ENCODE measurements around the gene RYR2.

RYR2 gene

GRCh38 chr1:237672748-237673147 is 630.8 kb downstream of the RYR2 start:
- H3K36me3 Mint-ChIP-seq, result no peaks in the 10 kb centered on the region
- H3K4me3 Mint-ChIP-seq, result no peak overlapping the region
- peaks cover 5% of the 10 kb centered on the region for H3K9me3 Mint-ChIP-seq
- ATAC-seq, result no peak
- no peaks in the 10 kb centered on the region for H3K4me1 Mint-ChIP-seq
- no peak overlapping the region for H3K27ac Mint-ChIP-seq
- no peaks in the 10 kb centered on the region for H3K27me3 Mint-ChIP-seq

- no peak for ATAC-seq
- Mint-ChIP-seq H3K27me3 (no peaks in the 10 kb centered on the region), H3K27ac (no peak overlapping the region), H3K4me1 (no peaks in the 10 kb centered on the region), H3K36me3 (no peaks in the 10 kb centered on the region), H3K4me3 (no peak overlapping the region), H3K9me3 (peaks cover 5% of the 10 kb centered on the region)
These were observed 631.6 kb downstream of the RYR2 start for GRCh38 chr1:237673631-237674030.

- Mint-ChIP-seq H3K4me3 (no peak overlapping the region), H3K27ac (no peak overlapping the region), H3K36me3 (no peaks in the 10 kb centered on the region), H3K4me1 (no peaks in the 10 kb centered on the region), H3K27me3 (no peaks in the 10 kb centered on the region), H3K9me3 (peaks cover 5% of the 10 kb centered on the region)
- ATAC-seq, result no peak
These were observed 636.0 kb downstream of the RYR2 start for GRCh38 chr1:237677979-237678378.

GRCh38 chr1:237679687-237680086 is 637.7 kb downstream of the RYR2 start:
- H3K9me3 Mint-ChIP-seq, result peaks cover 10% of the 10 kb centered on the region
- no peaks in the 10 kb centered on the region for H3K36me3 Mint-ChIP-seq
- no peak for ATAC-seq
- H3K4me1 Mint-ChIP-seq, result no peaks in the 10 kb centered on the region
- no peak overlapping the region for H3K27ac Mint-ChIP-seq
- H3K27me3 Mint-ChIP-seq, result no peaks in the 10 kb centered on the region
- no peak overlapping the region for H3K4me3 Mint-ChIP-seq

GRCh38 chr1:237681210-237681609 is 639.2 kb downstream of the RYR2 start:
- H3K4me3 Mint-ChIP-seq, result no peak overlapping the region
- no peaks in the 10 kb centered on the region for H3K27me3 Mint-ChIP-seq
- H3K27ac Mint-ChIP-seq, result no peak overlapping the region
- no peaks in the 10 kb centered on the region for H3K4me1 Mint-ChIP-seq
- peaks cover 8% of the 10 kb centered on the region for H3K9me3 Mint-ChIP-seq
- ATAC-seq, result no peak
- H3K36me3 Mint-ChIP-seq, result no peaks in the 10 kb centered on the region

GRCh38 chr1:237684236-237684635 is 642.3 kb downstream of the RYR2 start:
- Mint-ChIP-seq H3K4me3 (no peak overlapping the region), H3K27ac (no peak overlapping the region), H3K27me3 (no peaks in the 10 kb centered on the region), H3K36me3 (no peaks in the 10 kb centered on the region), H3K4me1 (no peaks in the 10 kb centered on the region), H3K9me3 (peaks cover 11% of the 10 kb centered on the region)
- ATAC-seq, result no peak

- Mint-ChIP-seq H3K4me1 (no peaks in the 10 kb centered on the region), H3K4me3 (no peak overlapping the region), H3K36me3 (no peaks in the 10 kb centered on the region), H3K9me3 (peaks cover 8% of the 10 kb centered on the region), H3K27ac (no peak overlapping the region), H3K27me3 (no peaks in the 10 kb centered on the region)
- no peak for ATAC-seq
These were observed 643.6 kb downstream of the RYR2 start for GRCh38 chr1:237685551-237685950.

- Mint-ChIP-seq H3K27ac (no peak overlapping the region), H3K9me3 (peaks cover 8% of the 10 kb centered on the region), H3K4me1 (no peaks in the 10 kb centered on the region), H3K27me3 (no peaks in the 10 kb centered on the region), H3K36me3 (no peaks in the 10 kb centered on the region), H3K4me3 (no peak overlapping the region)
- no peak for ATAC-seq
These were observed 645.8 kb downstream of the RYR2 start for GRCh38 chr1:237687804-237688203.

- H3K9me3 Mint-ChIP-seq, result peaks cover 3% of the 10 kb centered on the region
- no peaks in the 10 kb centered on the region for H3K27me3 Mint-ChIP-seq
- H3K27ac Mint-ChIP-seq, result no peak overlapping the region
- no peak for ATAC-seq
- H3K4me3 Mint-ChIP-seq, result no peak overlapping the region
- H3K4me1 Mint-ChIP-seq, result no peaks in the 10 kb centered on the region
- H3K36me3 Mint-ChIP-seq, result no peaks in the 10 kb centered on the region
These were observed 648.7 kb downstream of the RYR2 start for GRCh38 chr1:237690656-237691055.

- Mint-ChIP-seq H3K4me3 (no peak overlapping the region), H3K4me1 (no peaks in the 10 kb centered on the region), H3K36me3 (no peaks in the 10 kb centered on the region), H3K27ac (no peak overlapping the region), H3K27me3 (no peaks in the 10 kb centered on the region), H3K9me3 (peaks cover 2% of the 10 kb centered on the region)
- no peak for ATAC-seq
These were observed 650.3 kb downstream of the RYR2 start for GRCh38 chr1:237692255-237692654.

- Mint-ChIP-seq H3K9me3 (no peaks in the 10 kb centered on the region), H3K27me3 (no peaks in the 10 kb centered on the region), H3K4me3 (no peak overlapping the region), H3K27ac (no peak overlapping the region), H3K36me3 (no peaks in the 10 kb centered on the region), H3K4me1 (no peaks in the 10 kb centered on the region)
- ATAC-seq, result no peak
These were observed 653.9 kb downstream of the RYR2 start for GRCh38 chr1:237695878-237696277.

- H3K4me3 Mint-ChIP-seq, result no peak overlapping the region
- no peaks in the 10 kb centered on the region for H3K27me3 Mint-ChIP-seq
- ATAC-seq, result no peak
- H3K9me3 Mint-ChIP-seq, result no peaks in the 10 kb centered on the region
- no peaks in the 10 kb centered on the region for H3K36me3 Mint-ChIP-seq
- H3K4me1 Mint-ChIP-seq, result no peaks in the 10 kb centered on the region
- no peak overlapping the region for H3K27ac Mint-ChIP-seq
These were observed 658.2 kb downstream of the RYR2 start for GRCh38 chr1:237700181-237700580.

GRCh38 chr1:237701534-237701933 is 659.5 kb downstream of the RYR2 start:
- H3K27me3 Mint-ChIP-seq, result no peaks in the 10 kb centered on the region
- H3K36me3 Mint-ChIP-seq, result no peaks in the 10 kb centered on the region
- H3K4me1 Mint-ChIP-seq, result no peaks in the 10 kb centered on the region
- no peak for ATAC-seq
- no peak overlapping the region for H3K27ac Mint-ChIP-seq
- H3K9me3 Mint-ChIP-seq, result no peaks in the 10 kb centered on the region
- no peak overlapping the region for H3K4me3 Mint-ChIP-seq

GRCh38 chr1:237702161-237702560 is 660.2 kb downstream of the RYR2 start:
- ATAC-seq, result no peak
- Mint-ChIP-seq H3K4me3 (no peak overlapping the region), H3K27ac (no peak overlapping the region), H3K4me1 (no peaks in the 10 kb centered on the region), H3K9me3 (no peaks in the 10 kb centered on the region), H3K36me3 (no peaks in the 10 kb centered on the region), H3K27me3 (no peaks in the 10 kb centered on the region)

GRCh38 chr1:237705462-237705861 is 663.5 kb downstream of the RYR2 start:
- H3K4me3 Mint-ChIP-seq, result no peak overlapping the region
- no peak for ATAC-seq
- H3K36me3 Mint-ChIP-seq, result no peaks in the 10 kb centered on the region
- no peaks in the 10 kb centered on the region for H3K27me3 Mint-ChIP-seq
- no peak overlapping the region for H3K27ac Mint-ChIP-seq
- no peaks in the 10 kb centered on the region for H3K4me1 Mint-ChIP-seq
- no peaks in the 10 kb centered on the region for H3K9me3 Mint-ChIP-seq

GRCh38 chr1:237709355-237709754 is 667.4 kb downstream of the RYR2 start:
- ATAC-seq, result no peak
- peaks cover 3% of the 10 kb centered on the region for H3K9me3 Mint-ChIP-seq
- no peaks in the 10 kb centered on the region for H3K27me3 Mint-ChIP-seq
- H3K36me3 Mint-ChIP-seq, result no peaks in the 10 kb centered on the region
- H3K4me1 Mint-ChIP-seq, result no peaks in the 10 kb centered on the region
- H3K27ac Mint-ChIP-seq, result no peak overlapping the region
- no peak overlapping the region for H3K4me3 Mint-ChIP-seq

- Mint-ChIP-seq H3K9me3 (peaks cover 5% of the 10 kb centered on the region), H3K27me3 (no peaks in the 10 kb centered on the region), H3K4me1 (no peaks in the 10 kb centered on the region), H3K4me3 (no peak overlapping the region), H3K27ac (no peak overlapping the region), H3K36me3 (no peaks in the 10 kb centered on the region)
- no peak for ATAC-seq
These were observed 669.3 kb downstream of the RYR2 start for GRCh38 chr1:237711281-237711680.
